Neural crest cell (in vitro differentiated cells): ENCODE measurements around the gene TFB2M. TPM values are rescaled to one million over a fixed set of nuclear protein-coding genes. Genes with fewer than 3 reads are reported as not detected.

Experiments used
- DNase-seq: peaks from one replicate; pipeline ENCODE4 v3.0.0; 2021; ENCODE audit warnings: low read depth, mixed read lengths, low spot score
- H3K27ac Mint-ChIP-seq: one replicate; pipeline ENCODE4 v1.8.0; 2021; ENCODE audit warnings: mild to moderate bottlenecking, mixed read lengths; ENCODE audit not compliant: unreplicated experiment
- H3K27me3 Mint-ChIP-seq: 2 replicates; pipeline ENCODE4 v1.8.0; 2021; ENCODE audit warnings: low read depth, mild to moderate bottlenecking, mixed read lengths
- H3K36me3 Mint-ChIP-seq: 2 replicates; pipeline ENCODE4 v1.8.0; 2021; ENCODE audit warnings: low read depth, mild to moderate bottlenecking, mixed read lengths
- H3K4me1 Mint-ChIP-seq: 2 replicates; pipeline ENCODE4 v1.8.0; 2021; ENCODE audit warnings: mixed read lengths
- H3K4me3 Mint-ChIP-seq: one replicate; pipeline ENCODE4 v1.8.0; 2021; ENCODE audit warnings: mild to moderate bottlenecking, mixed read lengths
- H3K9me3 Mint-ChIP-seq: 2 replicates; pipeline ENCODE4 v1.8.0; 2021; ENCODE audit warnings: mixed read lengths
- total RNA-seq: library from RNA; stranded (reverse); gene quantifications from 2 replicates; pipeline ENCODE4 v1.2.1, GENCODE V29; 2021
- TF ChIP-seq, protein P1 (sequence below): fragments of 200-600 bp; sonication (generic); conservative IDR thresholded peaks from 2 replicates; pipeline ENCODE4 v1.5.0; 2021; ENCODE audit warnings: antibody characterized with exemption, mild to moderate bottlenecking

The TFB2M gene
- total RNA-seq, 1 donor from 2014 or later, result 9.0 TPM

DNA sequence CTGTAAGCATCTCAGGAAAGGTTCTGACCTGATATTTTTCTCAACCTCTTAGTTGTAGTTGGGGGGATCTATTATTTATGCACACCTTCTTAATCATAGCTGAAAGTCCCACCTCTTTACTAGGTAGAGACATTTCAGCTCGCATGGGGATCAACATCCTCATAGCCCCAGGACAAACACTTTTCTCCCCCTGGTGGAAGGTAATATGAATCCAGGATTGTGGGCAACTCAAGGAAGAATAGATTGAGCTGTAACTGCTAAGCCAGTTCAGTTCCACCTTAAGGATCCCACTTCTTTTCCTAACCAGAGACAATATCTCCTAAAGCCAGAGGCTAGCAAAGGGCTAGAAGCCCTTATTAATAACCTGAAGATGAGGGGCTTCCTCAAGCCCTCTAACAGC, 33.5 kb downstream of the TFB2M start:
- no peak overlapping the region for H3K27ac Mint-ChIP-seq
- peaks cover 6% of the 10 kb centered on the region for H3K27me3 Mint-ChIP-seq
- H3K9me3 Mint-ChIP-seq, result peaks cover 15% of the 10 kb centered on the region
- peaks cover 3% of the 10 kb centered on the region for H3K36me3 Mint-ChIP-seq
- H3K4me1 Mint-ChIP-seq, result no peaks in the 10 kb centered on the region
- no peak for DNase-seq
- no peak overlapping the region for H3K4me3 Mint-ChIP-seq
- TF ChIP-seq, protein P1, sequence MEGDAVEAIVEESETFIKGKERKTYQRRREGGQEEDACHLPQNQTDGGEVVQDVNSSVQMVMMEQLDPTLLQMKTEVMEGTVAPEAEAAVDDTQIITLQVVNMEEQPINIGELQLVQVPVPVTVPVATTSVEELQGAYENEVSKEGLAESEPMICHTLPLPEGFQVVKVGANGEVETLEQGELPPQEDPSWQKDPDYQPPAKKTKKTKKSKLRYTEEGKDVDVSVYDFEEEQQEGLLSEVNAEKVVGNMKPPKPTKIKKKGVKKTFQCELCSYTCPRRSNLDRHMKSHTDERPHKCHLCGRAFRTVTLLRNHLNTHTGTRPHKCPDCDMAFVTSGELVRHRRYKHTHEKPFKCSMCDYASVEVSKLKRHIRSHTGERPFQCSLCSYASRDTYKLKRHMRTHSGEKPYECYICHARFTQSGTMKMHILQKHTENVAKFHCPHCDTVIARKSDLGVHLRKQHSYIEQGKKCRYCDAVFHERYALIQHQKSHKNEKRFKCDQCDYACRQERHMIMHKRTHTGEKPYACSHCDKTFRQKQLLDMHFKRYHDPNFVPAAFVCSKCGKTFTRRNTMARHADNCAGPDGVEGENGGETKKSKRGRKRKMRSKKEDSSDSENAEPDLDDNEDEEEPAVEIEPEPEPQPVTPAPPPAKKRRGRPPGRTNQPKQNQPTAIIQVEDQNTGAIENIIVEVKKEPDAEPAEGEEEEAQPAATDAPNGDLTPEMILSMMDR, result peak; percentile 21

DNA sequence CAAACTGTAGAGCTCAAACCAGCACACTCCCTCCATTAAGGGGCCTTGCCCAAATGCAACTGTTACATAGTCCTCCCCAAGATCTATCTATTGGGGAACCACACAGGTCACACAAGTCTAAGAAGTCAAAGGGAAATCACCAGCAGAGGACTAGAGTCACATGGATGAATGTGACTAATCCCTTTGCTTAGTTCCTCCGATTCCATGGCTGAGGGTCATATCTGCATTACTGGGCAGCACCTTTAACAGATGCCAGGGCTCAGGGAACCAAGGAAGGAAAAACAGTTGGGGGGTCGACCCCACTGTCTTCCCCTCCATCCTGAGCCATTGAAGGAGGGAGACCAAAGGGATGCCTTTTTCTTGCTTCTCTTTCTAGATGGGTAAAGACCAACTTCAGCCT, 35.6 kb downstream of the TFB2M start:
- Mint-ChIP-seq H3K36me3 (peaks cover 3% of the 10 kb centered on the region), H3K4me1 (no peaks in the 10 kb centered on the region), H3K4me3 (no peak overlapping the region), H3K27ac (no peak overlapping the region), H3K9me3 (peaks cover 15% of the 10 kb centered on the region), H3K27me3 (peaks cover 9% of the 10 kb centered on the region)
- DNase-seq, result no peak
- TF ChIP-seq, protein P1, result no peak

DNA sequence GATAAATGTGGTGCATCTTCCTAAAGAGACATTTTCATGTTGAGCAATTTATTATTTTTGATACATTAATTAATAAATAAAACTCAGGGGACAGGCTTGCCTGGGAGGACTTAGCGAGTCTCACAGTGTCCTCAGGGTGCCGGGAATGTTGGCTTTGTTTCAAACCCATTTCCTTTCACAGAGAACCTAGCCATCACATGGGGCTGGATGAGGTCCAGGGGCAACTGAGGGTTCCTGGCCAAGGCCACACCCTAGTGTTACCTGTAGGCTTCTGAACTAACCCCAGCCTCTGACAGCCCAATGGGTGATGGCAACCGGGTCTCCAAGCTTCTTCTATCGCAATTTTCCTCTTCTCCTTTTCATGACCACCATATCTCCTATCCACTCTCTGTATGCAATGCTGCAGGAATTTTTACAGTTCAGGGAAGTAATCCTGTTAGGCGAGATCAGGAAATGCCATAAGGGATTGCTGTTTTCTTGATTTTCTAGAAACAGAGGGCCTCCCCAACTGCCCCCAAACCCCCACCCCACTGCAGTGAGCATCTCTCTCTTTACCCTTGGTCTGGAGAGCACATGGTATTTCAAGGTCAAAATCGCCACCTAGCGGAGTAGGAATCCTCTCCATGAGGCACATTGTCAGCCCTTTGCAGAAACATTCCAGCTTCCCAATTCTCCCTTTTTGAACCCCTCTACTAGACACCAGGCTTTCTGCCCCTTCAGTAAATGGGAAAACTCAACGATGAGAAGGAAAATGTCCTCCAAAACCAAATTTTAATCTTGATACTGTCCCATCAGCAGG, 36.9 kb downstream of the TFB2M start:
- Mint-ChIP-seq H3K9me3 (peaks cover 15% of the 10 kb centered on the region), H3K36me3 (peaks cover 3% of the 10 kb centered on the region), H3K27me3 (peaks cover 9% of the 10 kb centered on the region), H3K27ac (no peak overlapping the region), H3K4me3 (no peak overlapping the region), H3K4me1 (no peaks in the 10 kb centered on the region)
- no peak for DNase-seq
- TF ChIP-seq, protein P1, result no peak

DNA sequence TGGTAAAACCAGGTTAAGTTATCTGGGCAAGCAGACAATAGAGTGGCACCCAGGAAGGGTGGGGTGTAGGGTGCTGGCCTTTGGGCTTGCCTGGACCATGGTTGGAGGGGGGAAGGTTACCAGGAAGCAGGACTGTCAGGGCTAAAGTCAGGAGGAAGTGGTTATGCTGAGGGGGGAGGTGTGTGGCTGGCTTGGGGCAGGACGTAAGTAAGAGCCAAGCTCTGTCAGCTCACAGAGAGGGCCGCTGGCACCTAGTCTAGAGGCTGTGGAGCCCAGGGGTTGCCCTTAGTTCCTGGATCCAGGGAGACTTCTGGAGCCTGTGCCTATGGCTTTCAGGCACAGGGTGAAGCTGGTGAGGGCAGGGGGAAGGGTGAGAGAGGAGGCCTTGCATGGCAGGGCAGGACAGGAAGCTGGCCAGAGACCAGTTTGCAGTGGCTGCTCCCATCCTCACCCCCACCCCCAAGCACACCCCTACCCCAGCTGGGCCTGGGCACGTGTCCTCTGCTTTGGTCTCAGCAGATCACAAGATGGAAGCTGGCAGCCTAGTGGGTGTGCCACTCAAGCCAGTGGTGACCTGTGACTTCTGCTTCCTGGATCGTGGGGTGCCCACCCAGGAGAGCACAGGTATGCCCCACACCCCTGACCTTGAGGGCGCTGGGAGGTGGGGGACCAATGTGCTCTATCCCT, 38.5 kb downstream of the TFB2M start:
- Mint-ChIP-seq H3K27me3 (peaks cover 9% of the 10 kb centered on the region), H3K4me1 (no peaks in the 10 kb centered on the region), H3K9me3 (peaks cover 15% of the 10 kb centered on the region), H3K27ac (no peak overlapping the region), H3K4me3 (no peak overlapping the region), H3K36me3 (peaks cover 3% of the 10 kb centered on the region)
- TF ChIP-seq, protein P1, result no peak
- DNase-seq, result no peak

DNA sequence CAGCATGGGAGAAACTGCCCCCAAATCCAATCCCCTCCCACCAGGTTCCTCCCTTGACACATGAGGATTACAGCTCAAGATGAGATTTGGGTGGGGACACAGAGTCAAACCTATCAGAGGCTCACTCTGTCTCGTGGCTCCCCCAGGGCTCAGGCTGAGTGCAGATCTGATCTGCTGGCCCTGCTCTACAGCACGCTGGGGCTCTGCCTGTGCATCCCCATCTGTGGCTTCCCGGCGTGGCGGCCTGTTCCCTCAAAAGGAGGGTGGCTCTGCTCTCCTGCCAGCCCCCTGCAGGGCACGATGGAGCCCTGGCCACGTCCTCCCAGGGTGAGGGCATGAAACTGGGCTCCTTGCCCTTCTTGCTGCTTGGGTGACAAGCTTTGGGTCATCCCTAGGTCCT, 39.1 kb downstream of the TFB2M start:
- Mint-ChIP-seq H3K9me3 (peaks cover 15% of the 10 kb centered on the region), H3K27me3 (peaks cover 6% of the 10 kb centered on the region), H3K4me1 (no peaks in the 10 kb centered on the region), H3K36me3 (peaks cover 3% of the 10 kb centered on the region), H3K4me3 (no peak overlapping the region), H3K27ac (no peak overlapping the region)
- no peak for DNase-seq
- TF ChIP-seq, protein P1, result no peak
